CD8-positive, alpha-beta memory T cell (primary cell): ENCODE measurements around the gene MRPL48. TPM values are rescaled to one million over a fixed set of nuclear protein-coding genes. Genes with fewer than 3 reads are reported as not detected.

ENCODE experiments used
- CTCF ChIA-PET: fragments of 350-600 bp; sonication (Branson Sonifier 250); formaldehyde crosslinking; loops from one replicate; lab custom pipeline; 2021; ENCODE audit warnings: antibody characterized with exemption; lab: Charles Lee
- POLR2A ChIA-PET: fragments of 350-600 bp; sonication (Branson Sonifier 250); formaldehyde crosslinking; loops from one replicate; lab custom pipeline; 2021; ENCODE audit warnings: antibody characterized with exemption; lab: Charles Lee
- DNase-seq, 5 donors: peaks; one replicate each; pipeline versions ENCODE4 v3.0.0 to v3.0.0-alpha.2; 2020 to 2022; ENCODE audit warnings: mixed read lengths in 1 of 5
- H3K27ac ChIP-seq: one replicate; pipeline ENCODE4 v1.7.0; 2013; ENCODE audit warnings: low read depth, mild to moderate bottlenecking, low read length, moderate library complexity
- H3K27me3 ChIP-seq: 2 replicates; pipeline ENCODE4 v1.7.0; 2013; ENCODE audit warnings: low read length, mild to moderate bottlenecking; ENCODE audit not compliant: insufficient read depth, poor library complexity, severe bottlenecking
- H3K36me3 ChIP-seq: 2 replicates; pipeline ENCODE4 v1.7.0; 2013; ENCODE audit warnings: mild to moderate bottlenecking, low read length, moderate library complexity; ENCODE audit not compliant: insufficient read depth
- H3K4me1 ChIP-seq: 2 replicates; pipeline ENCODE4 v1.7.0; 2013; ENCODE audit warnings: mild to moderate bottlenecking, low read length, moderate library complexity; ENCODE audit not compliant: insufficient read depth
- H3K4me3 ChIP-seq: 2 replicates; pipeline ENCODE4 v1.7.0; 2013; ENCODE audit warnings: mild to moderate bottlenecking, low read length
- H3K9me3 ChIP-seq: 2 replicates; pipeline ENCODE4 v1.7.0; 2013; ENCODE audit warnings: mild to moderate bottlenecking, low read length
- H3K27ac Mint-ChIP-seq, 8 donors: one replicate each; pipeline ENCODE4 v1.8.0; 2020 to 2021; ENCODE audit warnings: mixed read lengths in 8 of 8, mild to moderate bottlenecking in 6 of 8, inconsistent platforms in 3 of 8, moderate library complexity in 3 of 8
- H3K27me3 Mint-ChIP-seq, 2 donors: one replicate each; pipeline ENCODE4 v1.8.0; 2020 to 2021; ENCODE audit warnings: mixed read lengths in 2 of 2, mild to moderate bottlenecking in 1 of 2, moderate library complexity in 1 of 2
- H3K36me3 Mint-ChIP-seq, 3 donors: one replicate each; pipeline ENCODE4 v1.8.0; 2020 to 2021; ENCODE audit warnings: mixed read lengths in 3 of 3, inconsistent platforms in 1 of 3, mild to moderate bottlenecking in 1 of 3
- H3K4me1 Mint-ChIP-seq, 3 donors: one replicate each; pipeline ENCODE4 v1.8.0; 2020 to 2021; ENCODE audit warnings: mixed read lengths in 3 of 3, inconsistent platforms in 1 of 3, mild to moderate bottlenecking in 1 of 3
- H3K4me3 Mint-ChIP-seq, 7 donors: one replicate each; pipeline ENCODE4 v1.8.0; 2020 to 2021; ENCODE audit warnings: mixed read lengths in 7 of 7, mild to moderate bottlenecking in 6 of 7, moderate library complexity in 4 of 7, inconsistent platforms in 2 of 7
- H3K9me3 Mint-ChIP-seq, 5 donors: one replicate each; pipeline ENCODE4 v1.8.0; 2020 to 2022; ENCODE audit warnings: mixed read lengths in 5 of 5, mild to moderate bottlenecking in 3 of 5, moderate library complexity in 2 of 5, inconsistent platforms in 1 of 5
- polyA plus RNA-seq: library from polyadenylated mRNA; unstranded; fragments of 300-500 nt; fragmentation: Illumina TruSeq; gene quantifications from one replicate; pipeline ENCODE4 v1.2.3, GENCODE V29; 2021
- total RNA-seq, 2 experiments: library from RNA; stranded (reverse); gene quantifications; one replicate each; pipeline ENCODE4 v1.2.3, GENCODE V29; 2021

MRPL48 gene
- total RNA-seq (10 to 100 TPM; 63.1 to 66.7 TPM), polyA plus RNA-seq (56.8 TPM)

DNA sequence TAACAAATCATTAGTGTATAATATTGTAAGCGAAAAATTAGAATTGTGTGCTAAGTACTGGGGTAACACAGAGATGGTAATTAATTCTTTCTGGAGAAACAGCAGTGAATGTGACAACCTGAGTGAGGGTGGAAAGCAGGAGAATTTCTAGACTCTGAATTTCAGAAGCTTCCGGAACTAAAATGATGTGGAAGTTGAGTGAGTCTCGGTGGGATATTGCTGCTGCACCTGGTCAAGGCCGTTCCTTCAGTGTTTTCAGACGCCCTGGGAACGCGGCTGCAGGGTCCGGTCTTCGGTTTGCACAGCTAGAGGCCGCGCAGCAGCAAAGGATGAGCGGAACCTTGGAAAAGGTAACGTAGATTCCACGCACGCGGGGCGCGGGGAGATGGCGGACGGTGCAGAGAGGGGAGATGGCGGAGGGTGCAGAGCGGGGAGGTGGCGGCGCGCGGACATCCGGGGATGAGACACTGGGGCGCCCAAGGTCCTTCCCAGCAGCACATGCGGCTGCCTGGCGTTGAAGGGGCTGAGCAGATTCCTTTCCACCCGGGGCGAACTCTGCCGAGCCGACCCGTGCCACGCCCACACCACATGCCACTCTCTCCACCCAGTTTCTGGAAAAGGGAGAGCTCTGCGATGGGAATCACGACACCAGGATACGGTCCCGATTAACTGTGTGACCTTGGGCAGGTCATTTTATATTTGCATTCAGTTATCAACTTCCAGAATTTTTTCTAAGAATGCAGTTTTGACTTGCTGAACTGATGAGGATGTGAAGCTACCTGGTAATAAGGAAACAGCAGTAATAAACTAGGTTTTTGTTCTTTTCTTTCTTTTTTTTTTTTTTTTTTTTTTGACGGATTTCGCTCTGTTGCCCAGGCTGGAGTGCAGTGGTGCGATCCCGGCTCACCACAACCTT lies at the start of gene MRPL48:
Gene MRPL48, plus strand, starts transcription at position 232 of the 916 bp plus-strand sequence. Its CDS starts 98 bp downstream, at position 330.
- peak within 1 kb of the TSS; percentile 94 to 99 (median 98) for H3K27ac Mint-ChIP-seq
- no peaks in the 10 kb centered on the region for H3K9me3 Mint-ChIP-seq
- peak within 1 kb of the TSS; percentile 86 for H3K27ac ChIP-seq
- ChIA-PET CTCF (interaction anchor here (1.0 to 1.8 kb wide), 2 partner anchors 10 to 27 kb away, joined by 3 to 5 read pairs; partner anchors contain the start of gene RAB6A), POLR2A (interaction anchor here (0.7 to 1.8 kb wide), 6 partner anchors 8 to 1222 kb away, joined by 4 to 19 read pairs (median 10); partner anchors contain the start of genes C2CD3, NEU3 and RAB6A)
- H3K36me3 Mint-ChIP-seq: peaks cover 0 to 21% (median 0%) of the 10 kb centered on the region in 3 donors
- no peaks in the 10 kb centered on the region for H3K27me3 Mint-ChIP-seq
- peak within 1 kb of the TSS; percentile 97 for H3K4me3 ChIP-seq
- H3K4me1 Mint-ChIP-seq: peaks cover 16 to 40% (median 39%) of the 10 kb centered on the region in 3 donors
- H3K4me3 Mint-ChIP-seq: peak within 1 kb of the TSS; percentile 94 to 100 (median 99)
- no peaks in the 10 kb centered on the region for H3K27me3 ChIP-seq
- DNase-seq: peak; percentile 73 to 89 (median 84)
- H3K36me3 ChIP-seq: no peaks in the 10 kb centered on the region
- peaks cover 12% of the 10 kb centered on the region for H3K4me1 ChIP-seq
- H3K9me3 ChIP-seq: no peaks in the 10 kb centered on the region

DNA sequence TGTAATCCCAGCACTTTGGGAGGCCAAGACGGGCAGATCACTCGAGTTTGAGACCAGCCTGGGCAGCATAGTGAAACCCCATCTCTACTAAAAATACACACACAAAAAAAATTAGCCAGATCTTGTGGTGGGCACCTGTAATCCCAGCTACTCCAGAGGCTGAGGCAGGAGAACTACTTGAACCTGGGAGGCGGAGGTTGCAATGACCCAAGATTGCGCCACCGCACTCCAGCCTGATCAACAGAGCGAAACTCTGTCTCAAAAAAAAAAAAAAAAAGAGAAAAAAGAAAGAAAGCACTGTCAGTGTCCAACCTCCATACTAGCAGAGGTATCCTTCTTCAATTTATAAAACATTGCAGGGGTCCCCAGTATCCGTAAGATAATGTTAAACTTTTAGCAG lies 44.6 kb upstream of the MRPL48 start:
- Mint-ChIP-seq H3K36me3 (peaks cover 0 to 17% (median 0%) of the 10 kb centered on the region in 3 donors), H3K9me3 (no peaks in the 10 kb centered on the region), H3K27me3 (no peaks in the 10 kb centered on the region), H3K27ac (peak overlapping the region in 5 of 8 donors; percentile 12 to 57 (median 22)), H3K4me3 (no peak overlapping the region), H3K4me1 (peaks cover 27 to 52% (median 34%) of the 10 kb centered on the region in 3 donors)
- no peaks in the 10 kb centered on the region for H3K9me3 ChIP-seq
- CTCF ChIA-PET: interaction anchor here (1.1 to 1.2 kb wide), 2 partner anchors 10 to 392 kb away, joined by 3 read pairs; no protein-coding TSS in a partner anchor
- H3K27ac ChIP-seq: no peak overlapping the region
- DNase-seq: no peak
- POLR2A ChIA-PET: no interaction called here
- H3K36me3 ChIP-seq: no peaks in the 10 kb centered on the region
- no peaks in the 10 kb centered on the region for H3K27me3 ChIP-seq
- no peaks in the 10 kb centered on the region for H3K4me1 ChIP-seq
- no peak overlapping the region for H3K4me3 ChIP-seq

- POLR2A ChIA-PET: interaction anchor here (0.6 kb wide), 1 partner anchor 19 kb away, joined by 3 read pairs; no protein-coding TSS in a partner anchor
Measured at GRCh38 chr11:73746701-73747100, 41.0 kb upstream of the MRPL48 start.

DNA sequence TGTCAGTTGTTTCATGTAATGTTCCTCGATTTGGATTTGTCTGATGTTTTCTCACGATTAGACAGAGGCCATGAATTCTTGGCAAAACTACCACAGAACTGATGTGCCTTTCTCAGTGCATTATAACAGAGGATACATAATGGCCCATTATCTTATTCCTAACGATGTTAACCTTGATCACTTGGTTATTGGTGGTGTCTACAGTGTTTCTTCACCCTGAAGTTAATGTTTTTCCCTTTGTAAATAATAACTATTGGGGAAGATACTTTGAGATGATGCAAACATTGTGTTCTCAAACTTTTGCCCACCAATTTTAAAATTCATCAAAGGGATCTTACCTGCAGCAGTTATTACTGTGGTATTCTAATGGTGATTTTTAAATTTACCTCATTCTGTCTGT lies 39.9 kb upstream of the MRPL48 start:
- Histone ChIP-seq H3K4me3 (no peak overlapping the region), H3K27me3 (no peaks in the 10 kb centered on the region), H3K36me3 (no peaks in the 10 kb centered on the region), H3K9me3 (no peaks in the 10 kb centered on the region), H3K4me1 (peaks cover 15% of the 10 kb centered on the region), H3K27ac (no peak overlapping the region)
- DNase-seq: no peak
- CTCF ChIA-PET: interaction anchor here (1.1 kb wide), 1 partner anchor 13 kb away, joined by 3 read pairs; the partner anchor contains the start of gene RAB6A
- H3K9me3 Mint-ChIP-seq: no peaks in the 10 kb centered on the region
- H3K4me1 Mint-ChIP-seq: peaks cover 53 to 83% (median 64%) of the 10 kb centered on the region in 3 donors
- no peaks in the 10 kb centered on the region for H3K27me3 Mint-ChIP-seq
- peaks cover 0 to 30% (median 0%) of the 10 kb centered on the region in 3 donors for H3K36me3 Mint-ChIP-seq
- H3K4me3 Mint-ChIP-seq: no peak overlapping the region
- peak overlapping the region in 3 of 8 donors; percentile 36 to 77 (median 73) for H3K27ac Mint-ChIP-seq
- POLR2A ChIA-PET: interaction anchor here (0.8 kb wide), 1 partner anchor 13 kb away, joined by 3 read pairs; the partner anchor contains the start of gene RAB6A

More at GRCh38 chr11:73746701-73747100, 41.0 kb upstream of the MRPL48 start:
- H3K27ac ChIP-seq: no peak overlapping the region
- peaks cover 43 to 75% (median 55%) of the 10 kb centered on the region in 3 donors for H3K4me1 Mint-ChIP-seq
- no peaks in the 10 kb centered on the region for H3K9me3 ChIP-seq
- no peaks in the 10 kb centered on the region for H3K36me3 ChIP-seq
- H3K4me1 ChIP-seq: peaks cover 6% of the 10 kb centered on the region
- CTCF ChIA-PET: interaction anchor here (1.1 kb wide), 1 partner anchor 120 kb away, joined by 3 read pairs; no protein-coding TSS in a partner anchor
- H3K9me3 Mint-ChIP-seq: no peaks in the 10 kb centered on the region
- H3K27me3 Mint-ChIP-seq: no peaks in the 10 kb centered on the region
- H3K4me3 ChIP-seq: no peak overlapping the region
- no peaks in the 10 kb centered on the region for H3K27me3 ChIP-seq
- no peak for DNase-seq
- H3K36me3 Mint-ChIP-seq: peaks cover 0 to 24% (median 0%) of the 10 kb centered on the region in 3 donors
- no peak overlapping the region for H3K4me3 Mint-ChIP-seq
- H3K27ac Mint-ChIP-seq: peak overlapping the region in 1 of 8 donors; percentile 21

GRCh38 chr11:73748300-73748699 lies 39.4 kb upstream of the MRPL48 start:
- H3K4me1 Mint-ChIP-seq: peaks cover 50 to 81% (median 60%) of the 10 kb centered on the region in 3 donors
- no peak for DNase-seq
- H3K4me3 Mint-ChIP-seq: no peak overlapping the region
- H3K27me3 ChIP-seq: no peaks in the 10 kb centered on the region
- no peaks in the 10 kb centered on the region for H3K9me3 Mint-ChIP-seq
- POLR2A ChIA-PET: interaction anchor here (0.8 kb wide), 1 partner anchor 12 kb away, joined by 3 read pairs; the partner anchor contains the start of gene RAB6A
- no peaks in the 10 kb centered on the region for H3K9me3 ChIP-seq
- H3K36me3 ChIP-seq: no peaks in the 10 kb centered on the region
- H3K27ac Mint-ChIP-seq: peak overlapping the region in 3 of 8 donors; percentile 36 to 70 (median 63)
- peaks cover 15% of the 10 kb centered on the region for H3K4me1 ChIP-seq
- H3K27ac ChIP-seq: no peak overlapping the region
- H3K36me3 Mint-ChIP-seq: peaks cover 0 to 27% (median 0%) of the 10 kb centered on the region in 3 donors
- no peak overlapping the region for H3K4me3 ChIP-seq
- H3K27me3 Mint-ChIP-seq: no peaks in the 10 kb centered on the region
- CTCF ChIA-PET: interaction anchor here (1.1 kb wide), 1 partner anchor 13 kb away, joined by 3 read pairs; the partner anchor contains the start of gene RAB6A

GRCh38 chr11:73749118-73749517 lies 38.6 kb upstream of the MRPL48 start:
- H3K4me1 ChIP-seq: peaks cover 15% of the 10 kb centered on the region
- peak overlapping the region in 5 of 8 donors; percentile 23 to 75 (median 34) for H3K27ac Mint-ChIP-seq
- no peak overlapping the region for H3K4me3 Mint-ChIP-seq
- H3K36me3 ChIP-seq: no peaks in the 10 kb centered on the region
- H3K27me3 Mint-ChIP-seq: no peaks in the 10 kb centered on the region
- no peak for DNase-seq
- H3K27ac ChIP-seq: no peak overlapping the region
- no peaks in the 10 kb centered on the region for H3K9me3 Mint-ChIP-seq
- POLR2A ChIA-PET: no interaction called here
- H3K27me3 ChIP-seq: no peaks in the 10 kb centered on the region
- CTCF ChIA-PET: no interaction called here
- H3K36me3 Mint-ChIP-seq: peaks cover 0 to 26% (median 0%) of the 10 kb centered on the region in 3 donors
- no peak overlapping the region for H3K4me3 ChIP-seq
- peaks cover 50 to 81% (median 59%) of the 10 kb centered on the region in 3 donors for H3K4me1 Mint-ChIP-seq
- no peaks in the 10 kb centered on the region for H3K9me3 ChIP-seq

DNA sequence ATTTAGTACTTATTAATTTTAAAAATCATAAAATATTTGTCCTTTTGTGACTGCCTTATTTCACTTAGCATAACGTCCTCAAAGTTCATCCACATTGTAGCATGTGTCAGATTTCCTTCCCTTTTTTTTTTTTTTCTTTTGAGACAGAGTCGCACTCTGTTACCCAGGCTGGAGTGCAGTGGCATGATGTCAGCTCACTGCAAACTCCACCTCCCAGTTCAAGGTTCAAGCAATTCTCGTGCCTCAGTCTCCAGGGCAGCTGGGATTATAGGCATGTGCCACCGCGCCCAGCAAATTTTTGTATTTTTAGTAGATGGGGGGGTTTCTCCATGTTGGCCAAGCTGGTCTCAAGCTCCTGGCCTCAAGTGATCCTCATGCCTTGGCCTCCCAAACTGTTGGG lies 37.4 kb upstream of the MRPL48 start:
- POLR2A ChIA-PET: no interaction called here
- DNase-seq: no peak
- Mint-ChIP-seq H3K36me3 (peaks cover 0 to 28% (median 0%) of the 10 kb centered on the region in 3 donors), H3K27me3 (no peaks in the 10 kb centered on the region), H3K4me1 (peaks cover 50 to 83% (median 62%) of the 10 kb centered on the region in 3 donors), H3K4me3 (no peak overlapping the region), H3K27ac (peak overlapping the region in 3 of 8 donors; percentile 12 to 54 (median 21)), H3K9me3 (no peaks in the 10 kb centered on the region)
- H3K9me3 ChIP-seq: no peaks in the 10 kb centered on the region
- CTCF ChIA-PET: no interaction called here
- no peak overlapping the region for H3K27ac ChIP-seq
- H3K4me3 ChIP-seq: no peak overlapping the region
- H3K36me3 ChIP-seq: no peaks in the 10 kb centered on the region
- no peaks in the 10 kb centered on the region for H3K27me3 ChIP-seq
- peaks cover 15% of the 10 kb centered on the region for H3K4me1 ChIP-seq
